ENCODE results near the gene DRC1.

DNA sequence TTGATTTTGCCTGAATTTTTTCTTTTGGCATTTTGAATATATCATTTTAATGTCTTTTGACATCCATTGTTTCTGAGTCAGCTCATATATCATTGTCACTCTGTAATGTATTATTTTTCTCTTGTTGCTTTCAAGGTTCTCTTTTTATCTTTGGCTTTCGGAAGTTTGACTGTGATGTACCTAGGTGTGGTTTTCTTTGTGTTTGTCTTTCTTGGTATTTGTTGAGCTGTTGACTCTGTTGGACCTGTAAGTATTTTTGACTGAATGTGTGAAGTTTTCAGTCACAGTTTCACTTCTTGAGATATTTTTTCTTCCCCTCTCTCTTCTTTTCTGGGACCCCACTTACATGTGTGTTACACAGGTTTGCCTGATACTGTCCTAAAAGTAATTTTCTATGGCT is 24.9 kb upstream of the DRC1 start:
- TF ChIP-seq, protein P1, sequence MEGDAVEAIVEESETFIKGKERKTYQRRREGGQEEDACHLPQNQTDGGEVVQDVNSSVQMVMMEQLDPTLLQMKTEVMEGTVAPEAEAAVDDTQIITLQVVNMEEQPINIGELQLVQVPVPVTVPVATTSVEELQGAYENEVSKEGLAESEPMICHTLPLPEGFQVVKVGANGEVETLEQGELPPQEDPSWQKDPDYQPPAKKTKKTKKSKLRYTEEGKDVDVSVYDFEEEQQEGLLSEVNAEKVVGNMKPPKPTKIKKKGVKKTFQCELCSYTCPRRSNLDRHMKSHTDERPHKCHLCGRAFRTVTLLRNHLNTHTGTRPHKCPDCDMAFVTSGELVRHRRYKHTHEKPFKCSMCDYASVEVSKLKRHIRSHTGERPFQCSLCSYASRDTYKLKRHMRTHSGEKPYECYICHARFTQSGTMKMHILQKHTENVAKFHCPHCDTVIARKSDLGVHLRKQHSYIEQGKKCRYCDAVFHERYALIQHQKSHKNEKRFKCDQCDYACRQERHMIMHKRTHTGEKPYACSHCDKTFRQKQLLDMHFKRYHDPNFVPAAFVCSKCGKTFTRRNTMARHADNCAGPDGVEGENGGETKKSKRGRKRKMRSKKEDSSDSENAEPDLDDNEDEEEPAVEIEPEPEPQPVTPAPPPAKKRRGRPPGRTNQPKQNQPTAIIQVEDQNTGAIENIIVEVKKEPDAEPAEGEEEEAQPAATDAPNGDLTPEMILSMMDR (IDR thresholded peaks at IDR 0.05), result no peak
- TF ChIP-seq POLR2AphosphoS5 (IDR thresholded peaks at IDR 0.05) (no peak), POLR2A (IDR thresholded peaks at IDR 0.05) (no peak)
